GM12875 (cell line): ENCODE results near the gene CD276.

Experiments
- H3K4me3 ChIP-seq: one replicate; pipeline ENCODE4 v1.5.1; 2011; ENCODE audit warnings: low read depth, low read length, control low read depth
- TF ChIP-seq, protein P1 (sequence below): IDR thresholded peaks from 2 replicates; pipeline ENCODE4 v1.5.1; 2011; ENCODE audit warnings: low read depth, mild to moderate bottlenecking, control low read depth, inconsistent platforms, low read length, moderate library complexity, borderline replicate concordance; ENCODE audit not compliant: insufficient read depth

CD276 gene

DNA sequence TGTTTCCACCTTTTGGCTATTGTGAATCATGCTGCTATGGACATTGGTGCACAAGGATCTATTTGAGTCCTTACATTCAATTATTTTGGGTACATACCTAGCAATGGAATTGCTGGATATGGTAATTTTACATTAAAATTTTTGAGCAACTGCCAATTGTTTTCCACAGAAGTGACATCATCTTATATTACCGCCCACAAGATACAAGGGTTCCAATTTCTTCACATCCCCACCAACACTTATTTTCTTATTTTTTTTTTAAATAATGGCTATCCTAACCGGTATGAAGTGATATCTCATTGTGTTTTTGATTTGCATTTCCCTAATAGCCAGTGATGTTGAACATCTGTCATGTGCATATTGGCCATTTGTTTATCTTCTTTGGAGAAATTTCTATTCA lies 28.5 kb upstream of the CD276 start:
- no peak overlapping the region for H3K4me3 ChIP-seq
- TF ChIP-seq, protein P1, sequence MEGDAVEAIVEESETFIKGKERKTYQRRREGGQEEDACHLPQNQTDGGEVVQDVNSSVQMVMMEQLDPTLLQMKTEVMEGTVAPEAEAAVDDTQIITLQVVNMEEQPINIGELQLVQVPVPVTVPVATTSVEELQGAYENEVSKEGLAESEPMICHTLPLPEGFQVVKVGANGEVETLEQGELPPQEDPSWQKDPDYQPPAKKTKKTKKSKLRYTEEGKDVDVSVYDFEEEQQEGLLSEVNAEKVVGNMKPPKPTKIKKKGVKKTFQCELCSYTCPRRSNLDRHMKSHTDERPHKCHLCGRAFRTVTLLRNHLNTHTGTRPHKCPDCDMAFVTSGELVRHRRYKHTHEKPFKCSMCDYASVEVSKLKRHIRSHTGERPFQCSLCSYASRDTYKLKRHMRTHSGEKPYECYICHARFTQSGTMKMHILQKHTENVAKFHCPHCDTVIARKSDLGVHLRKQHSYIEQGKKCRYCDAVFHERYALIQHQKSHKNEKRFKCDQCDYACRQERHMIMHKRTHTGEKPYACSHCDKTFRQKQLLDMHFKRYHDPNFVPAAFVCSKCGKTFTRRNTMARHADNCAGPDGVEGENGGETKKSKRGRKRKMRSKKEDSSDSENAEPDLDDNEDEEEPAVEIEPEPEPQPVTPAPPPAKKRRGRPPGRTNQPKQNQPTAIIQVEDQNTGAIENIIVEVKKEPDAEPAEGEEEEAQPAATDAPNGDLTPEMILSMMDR, result no peak

DNA sequence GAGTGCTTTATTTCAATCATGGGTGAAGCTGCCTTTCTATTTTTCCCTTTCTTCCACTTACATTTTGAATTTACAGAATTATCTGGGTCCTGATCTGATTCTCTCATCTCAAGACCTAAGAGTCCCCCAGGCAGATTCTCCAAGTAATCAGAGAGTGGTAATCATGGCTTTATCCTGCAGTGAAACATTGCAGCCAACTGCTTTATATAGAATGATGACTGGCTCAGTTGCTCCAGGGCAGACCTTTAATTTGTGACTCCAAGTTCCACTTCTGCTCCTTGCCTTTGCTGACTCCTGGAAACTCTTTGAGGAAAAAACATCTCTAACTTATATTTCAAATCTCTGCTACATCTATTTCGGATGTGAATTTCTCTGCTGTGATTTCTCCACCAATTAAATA lies 25.5 kb upstream of the CD276 start:
- TF ChIP-seq, protein P1, result no peak
- H3K4me3 ChIP-seq, result no peak overlapping the region

DNA sequence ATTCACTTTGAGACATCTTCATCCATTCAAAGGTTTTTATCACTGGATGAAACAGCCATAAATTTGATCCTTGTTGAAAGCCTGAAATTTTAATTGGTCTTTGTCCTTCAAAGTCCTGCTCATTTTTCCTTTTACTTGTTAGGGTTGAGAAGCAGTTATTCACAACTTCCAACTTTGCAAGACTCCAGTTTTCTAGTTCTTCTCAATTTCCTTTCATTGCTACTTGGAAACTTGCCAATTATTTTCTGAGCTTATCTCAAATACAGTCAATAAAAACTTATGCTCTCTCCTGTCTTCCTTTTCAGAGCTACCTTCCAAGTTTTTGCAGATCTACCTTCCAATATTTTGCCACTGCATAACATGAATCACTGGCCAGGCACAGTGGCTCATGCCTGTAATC lies 23.7 kb upstream of the CD276 start:
- H3K4me3 ChIP-seq, result no peak overlapping the region

DNA sequence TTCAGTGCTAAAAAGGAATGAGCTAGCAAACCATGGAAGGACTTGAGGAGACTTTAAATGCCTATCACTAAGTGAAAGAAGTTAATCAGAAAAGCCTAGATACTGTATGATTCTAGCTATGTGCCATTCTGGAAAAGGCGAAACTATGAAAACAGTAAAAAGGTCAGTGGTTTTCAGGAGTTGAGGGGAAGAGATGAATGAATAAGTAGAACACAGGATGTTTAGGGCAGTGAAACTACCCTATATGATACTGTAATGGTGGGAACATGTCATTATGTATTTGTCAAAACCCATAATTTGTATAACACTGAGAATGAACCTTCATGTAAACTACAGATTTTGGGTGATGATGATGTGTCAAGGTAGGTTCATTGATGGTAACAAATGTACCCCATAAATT lies 9.6 kb upstream of the CD276 start:
- H3K4me3 ChIP-seq, result no peak overlapping the region
- TF ChIP-seq, protein P1, result no peak

More for the DNA sequence above, 23.7 kb upstream of the CD276 start:
- TF ChIP-seq, protein P1, result no peak

DNA sequence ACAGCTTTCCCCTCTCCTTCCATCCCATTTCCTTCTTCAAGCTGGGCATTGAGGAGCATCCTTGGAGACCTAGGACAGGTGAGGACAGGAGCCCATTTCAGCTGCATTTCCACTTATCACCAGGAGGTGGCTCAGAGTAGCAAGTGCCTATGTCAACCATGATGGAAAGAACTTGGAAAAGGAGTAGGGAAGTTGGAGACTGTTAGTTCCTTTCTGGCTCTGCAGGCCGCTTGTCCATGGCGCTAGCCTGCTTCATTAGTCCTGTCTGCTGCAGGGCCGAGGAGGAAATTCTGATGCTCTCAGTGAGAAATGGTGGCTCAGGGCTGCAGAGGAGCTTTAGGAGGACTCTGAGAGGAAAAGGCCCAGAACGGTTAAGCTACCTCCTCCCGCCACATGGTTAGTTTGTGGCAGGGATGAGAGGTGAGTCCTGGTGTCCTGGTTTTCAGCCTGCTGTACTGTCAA lies 7.0 kb upstream of the CD276 start:
- TF ChIP-seq, protein P1, result peak; percentile 77
- no peak overlapping the region for H3K4me3 ChIP-seq

DNA sequence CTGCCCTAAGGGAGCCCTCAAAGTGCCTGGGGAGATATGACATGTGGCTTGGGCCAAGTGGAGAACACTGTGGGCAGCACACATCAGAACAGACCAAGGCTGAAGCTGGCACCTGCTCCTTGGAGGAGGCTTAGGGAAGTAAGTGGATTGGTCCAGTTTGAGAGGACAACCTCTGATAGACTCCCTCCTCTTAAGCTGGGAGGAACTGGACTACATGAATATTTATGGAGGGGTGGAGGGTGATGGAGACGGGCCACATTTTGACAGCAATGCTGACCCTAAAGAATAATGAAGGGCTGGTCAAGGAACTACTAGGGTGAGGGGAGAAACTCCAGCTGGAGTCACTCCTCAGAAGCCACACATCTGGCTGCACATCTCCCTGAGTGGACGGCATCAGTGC lies 6.5 kb upstream of the CD276 start:
- TF ChIP-seq, protein P1, result no peak
- no peak overlapping the region for H3K4me3 ChIP-seq

DNA sequence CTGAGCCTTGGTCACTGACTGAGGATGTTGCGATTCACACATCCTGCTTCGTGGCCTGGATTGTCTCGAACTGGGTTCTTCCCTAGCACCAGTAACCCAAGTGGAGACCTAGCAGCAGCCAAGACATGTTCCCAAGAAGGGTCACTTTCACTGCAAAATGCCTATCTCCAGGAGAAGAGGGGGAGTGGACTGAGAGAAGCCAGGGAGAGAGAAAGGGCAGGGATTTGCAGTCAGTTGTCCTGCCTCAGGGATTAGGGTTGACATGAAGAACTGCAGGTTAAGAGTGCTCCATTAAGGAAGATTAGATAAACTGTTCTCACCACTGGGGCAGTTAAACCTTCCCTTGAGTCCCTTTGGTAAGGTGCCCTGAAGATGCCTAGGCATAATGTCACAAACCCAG lies 5.7 kb upstream of the CD276 start:
- H3K4me3 ChIP-seq, result no peak overlapping the region
- TF ChIP-seq, protein P1, result no peak
